Body of pancreas (tissue), 4 donors: ENCODE measurements around the gene KANSL2. TPM values are rescaled to one million over a fixed set of nuclear protein-coding genes. Genes with fewer than 3 reads are reported as not detected.
"Not testable (repeated sequence)": the region's sequence is repeated elsewhere in the genome, so short reads cannot be mapped to it uniquely, and the experiment has no call there.

Experiments used
- ATAC-seq: fragments of 150-250 bp; one replicate; pipeline ENCODE4 v1.9.1; 2016
- DNase-seq, 4 donors: peaks; one replicate each; pipeline ENCODE4 v3.0.0-alpha.2; 2019
- H3K27ac ChIP-seq, 4 donors: fragments of 200-600 bp; sonication (generic); 1 replicate in 3 of 4; 2 replicates in 1 of 4; pipeline versions ENCODE4 v1.5.1 to v1.6.1; 2016 to 2019; ENCODE audit warnings: mild to moderate bottlenecking in 1 of 4, mixed read lengths in 1 of 4, moderate library complexity in 1 of 4
- H3K27me3 ChIP-seq, 2 donors: fragments of 200-600 bp; sonication (generic); one replicate each; pipeline ENCODE4 v1.6.0; 2016; ENCODE audit warnings: mild to moderate bottlenecking in 1 of 2
- H3K36me3 ChIP-seq, 2 donors: fragments of 200-600 bp; sonication (generic); replicated peaks in 1 of 2; 2 replicates each; pipeline ENCODE4 v1.5.1; 2016; ENCODE audit warnings: low read depth in 2 of 2; ENCODE audit not compliant: insufficient read depth in 1 of 2
- H3K4me1 ChIP-seq: fragments of 200-600 bp; sonication (generic); one replicate; pipeline ENCODE4 v1.6.0; 2016
- H3K4me3 ChIP-seq, 2 donors: fragments of 200-600 bp; sonication (generic); 1 replicate in 1 of 2; 2 replicates in 1 of 2; pipeline ENCODE4 v1.5.1; 2016 to 2019
- H3K9me3 ChIP-seq, 3 donors: fragments of 200-600 bp; sonication (generic); 1 replicate in 2 of 3; 2 replicates in 1 of 3; pipeline ENCODE4 v1.5.1; 2016
- CTCF ChIP-seq, 7 experiments: fragments of 450-650 bp in 4 of 7; fragments of 200-600 bp in 3 of 7; sonication (generic) in 3 of 7; IDR thresholded peaks; one replicate each; pipeline ENCODE4 v1.5.1; 2016 to 2019; ENCODE audit warnings: antibody characterized with exemption in 7 of 7
- POLR2A ChIP-seq, 3 donors: fragments of 450-650 bp; IDR thresholded peaks; one replicate each; pipeline ENCODE4 v1.6.1; 2016; ENCODE audit warnings: antibody characterized with exemption in 3 of 3, mild to moderate bottlenecking in 2 of 3
- WGBS, 2 donors: methylation state at CpG; one replicate each; pipeline ENCODE4 v1.1.5; 2017; 5-methylcytosine and 5-hydroxymethylcytosine counted together
- intact Hi-C: fragments of 100-400 bp; cut with DNase I; formaldehyde crosslinking; loops from one replicate; pipeline ENCODE4 v1.15.1; 2023
- total RNA-seq, 2 donors: library from RNA; depleted of rRNA; stranded (reverse); fragments of >200 nt; gene quantifications; one replicate each; pipeline ENCODE4 v1.1.0, GENCODE V29; 2016

The KANSL2 gene
- total RNA-seq, 2 donors from 2014 or later, result 19.1 to 20.0 TPM

GRCh38 chr12:48643011-48643410 lies 39.0 kb downstream of the KANSL2 start:
- DNase-seq (no peak), ATAC-seq (no peak)
- Histone ChIP-seq H3K36me3 (peaks cover 0 to 2% of the 10 kb centered on the region in 2 donors), H3K9me3 (no peaks in the 10 kb centered on the region), H3K27me3 (no peaks in the 10 kb centered on the region), H3K4me1 (no peaks in the 10 kb centered on the region), H3K27ac (no peak overlapping the region), H3K4me3 (no peak overlapping the region)
- TF ChIP-seq POLR2A (IDR thresholded peaks at IDR 0.05), result no peak
- TF ChIP-seq CTCF (IDR thresholded peaks at IDR 0.05), result no peak
- 87 to 98% methylated on average over 2 of the region's 2 CpGs for WGBS, 2 donors
- intact Hi-C loops, result no loop called here

- ATAC-seq, H3K4me1 ChIP-seq, intact Hi-C loops, H3K4me3 ChIP-seq, H3K9me3 ChIP-seq, DNase-seq, H3K36me3 ChIP-seq, H3K27me3 ChIP-seq, H3K27ac ChIP-seq: not testable (repeated sequence)
- 95 to 98% methylated on average over 23 to 38 of the region's 54 CpGs for WGBS, 2 donors
These were observed 40.1 kb downstream of the KANSL2 start for GRCh38 chr12:48641752-48642555.

GRCh38 chr12:48640854-48641253 lies 41.2 kb downstream of the KANSL2 start:
- no peak for ATAC-seq
- no peak overlapping the region for H3K27ac ChIP-seq
- H3K9me3 ChIP-seq, result no peaks in the 10 kb centered on the region
- intact Hi-C loops, result no loop called here
- H3K4me1 ChIP-seq, result no peaks in the 10 kb centered on the region
- DNase-seq, result no peak
- no peaks in the 10 kb centered on the region for H3K27me3 ChIP-seq
- H3K4me3 ChIP-seq, result no peak overlapping the region
- 78 to 95% methylated on average over 3 of the region's 3 CpGs for WGBS, 2 donors
- no peaks in the 10 kb centered on the region for H3K36me3 ChIP-seq
- no peak for TF ChIP-seq POLR2A (IDR thresholded peaks at IDR 0.05)
- TF ChIP-seq CTCF (IDR thresholded peaks at IDR 0.05), result no peak

GRCh38 chr12:48640428-48640827 lies 41.6 kb downstream of the KANSL2 start:
- DNase-seq, result no peak
- Histone ChIP-seq H3K4me3 (no peak overlapping the region), H3K27ac (no peak overlapping the region), H3K36me3 (no peaks in the 10 kb centered on the region), H3K9me3 (no peaks in the 10 kb centered on the region), H3K4me1 (no peaks in the 10 kb centered on the region), H3K27me3 (no peaks in the 10 kb centered on the region)
- intact Hi-C loops, result no loop called here
- TF ChIP-seq CTCF (IDR thresholded peaks at IDR 0.05), result no peak
- TF ChIP-seq POLR2A (IDR thresholded peaks at IDR 0.05), result no peak
- no peak for ATAC-seq

- H3K36me3 ChIP-seq, result no peaks in the 10 kb centered on the region
- no peaks in the 10 kb centered on the region for H3K9me3 ChIP-seq
- H3K4me1 ChIP-seq, result no peaks in the 10 kb centered on the region
- 18 to 35% methylated on average over 1 of the region's 1 CpG for WGBS, 2 donors
- no peak for DNase-seq
- no peak overlapping the region for H3K27ac ChIP-seq
- no peak overlapping the region for H3K4me3 ChIP-seq
- no peak for ATAC-seq
- H3K27me3 ChIP-seq, result no peaks in the 10 kb centered on the region
- TF ChIP-seq CTCF (IDR thresholded peaks at IDR 0.05) (no peak), POLR2A (IDR thresholded peaks at IDR 0.05) (no peak)
- intact Hi-C loops, result no loop called here
These were observed 51.0 kb downstream of the KANSL2 start for GRCh38 chr12:48631071-48631470.
